WI38 (cell line): Measurements from ENCODE around the gene ADRA2C.

Experiments used
- H3K4me3 ChIP-seq: 2 replicates; pipeline ENCODE4 v1.5.1; 2011; ENCODE audit warnings: low read depth, mild to moderate bottlenecking, control low read depth, low read length
- TF ChIP-seq, protein P1 (sequence below): IDR thresholded peaks from 2 replicates; pipeline ENCODE4 v1.5.1; 2012; ENCODE audit warnings: low read depth, mild to moderate bottlenecking, control low read depth, low read length

The ADRA2C gene

DNA sequence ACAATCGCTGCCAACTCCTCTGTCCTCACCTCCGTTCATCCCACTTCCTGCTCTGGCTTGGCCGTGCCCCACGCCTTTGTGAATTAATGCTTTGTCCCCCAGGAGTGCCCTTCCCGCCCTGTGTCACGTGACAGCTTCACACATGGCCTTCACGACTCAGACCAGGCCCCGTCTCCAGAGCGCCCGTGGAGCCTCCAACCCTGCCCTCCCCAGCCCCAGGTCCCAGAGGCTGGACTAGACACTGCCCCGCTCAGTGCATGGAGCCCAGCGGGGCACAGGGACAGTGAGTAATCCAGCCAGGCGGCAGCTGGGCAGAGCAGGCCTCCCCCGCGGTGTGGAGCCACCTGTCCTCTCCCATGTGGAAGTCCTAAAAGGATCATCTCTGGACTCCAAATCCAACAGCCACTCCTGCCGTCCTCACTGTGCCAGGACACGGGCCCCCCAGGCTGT is 7.4 kb downstream of the ADRA2C start:
- TF ChIP-seq, protein P1, sequence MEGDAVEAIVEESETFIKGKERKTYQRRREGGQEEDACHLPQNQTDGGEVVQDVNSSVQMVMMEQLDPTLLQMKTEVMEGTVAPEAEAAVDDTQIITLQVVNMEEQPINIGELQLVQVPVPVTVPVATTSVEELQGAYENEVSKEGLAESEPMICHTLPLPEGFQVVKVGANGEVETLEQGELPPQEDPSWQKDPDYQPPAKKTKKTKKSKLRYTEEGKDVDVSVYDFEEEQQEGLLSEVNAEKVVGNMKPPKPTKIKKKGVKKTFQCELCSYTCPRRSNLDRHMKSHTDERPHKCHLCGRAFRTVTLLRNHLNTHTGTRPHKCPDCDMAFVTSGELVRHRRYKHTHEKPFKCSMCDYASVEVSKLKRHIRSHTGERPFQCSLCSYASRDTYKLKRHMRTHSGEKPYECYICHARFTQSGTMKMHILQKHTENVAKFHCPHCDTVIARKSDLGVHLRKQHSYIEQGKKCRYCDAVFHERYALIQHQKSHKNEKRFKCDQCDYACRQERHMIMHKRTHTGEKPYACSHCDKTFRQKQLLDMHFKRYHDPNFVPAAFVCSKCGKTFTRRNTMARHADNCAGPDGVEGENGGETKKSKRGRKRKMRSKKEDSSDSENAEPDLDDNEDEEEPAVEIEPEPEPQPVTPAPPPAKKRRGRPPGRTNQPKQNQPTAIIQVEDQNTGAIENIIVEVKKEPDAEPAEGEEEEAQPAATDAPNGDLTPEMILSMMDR, result no peak
- H3K4me3 ChIP-seq, result no peak overlapping the region

DNA sequence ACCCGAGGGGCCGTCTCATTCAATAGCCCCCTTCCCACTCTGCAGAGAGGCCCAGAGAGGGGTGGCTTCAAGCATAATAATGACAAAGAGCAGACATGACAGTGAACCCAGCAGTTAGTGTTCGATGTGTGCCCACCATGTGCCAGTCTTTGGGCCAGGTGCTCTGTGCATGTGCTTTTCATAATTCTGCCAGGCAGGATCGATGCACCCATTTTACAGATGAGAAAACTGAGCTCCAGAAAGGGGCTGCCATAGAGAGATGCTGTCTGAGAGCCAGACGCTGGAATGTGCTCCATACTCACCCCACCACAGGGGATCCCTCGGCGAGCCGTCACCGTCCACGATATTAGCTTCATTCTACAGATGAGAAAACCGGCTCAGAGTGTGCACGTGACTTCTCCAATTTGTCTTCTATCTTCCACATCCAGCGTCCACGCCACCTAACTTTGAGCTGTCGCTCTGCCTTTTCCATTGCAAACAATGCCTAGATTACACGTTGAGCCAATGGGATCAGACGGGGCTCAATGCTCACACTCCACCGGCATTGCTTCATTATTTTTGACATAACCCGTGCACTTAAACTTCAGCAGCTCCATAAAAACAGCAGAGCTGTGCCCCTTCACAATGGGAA is 8.2 kb downstream of the ADRA2C start:
- TF ChIP-seq, protein P1, result no peak
- H3K4me3 ChIP-seq, result no peak overlapping the region

GRCh38 chr4:3775005-3775404 is 8.8 kb downstream of the ADRA2C start:
- TF ChIP-seq, protein P1, result no peak

DNA sequence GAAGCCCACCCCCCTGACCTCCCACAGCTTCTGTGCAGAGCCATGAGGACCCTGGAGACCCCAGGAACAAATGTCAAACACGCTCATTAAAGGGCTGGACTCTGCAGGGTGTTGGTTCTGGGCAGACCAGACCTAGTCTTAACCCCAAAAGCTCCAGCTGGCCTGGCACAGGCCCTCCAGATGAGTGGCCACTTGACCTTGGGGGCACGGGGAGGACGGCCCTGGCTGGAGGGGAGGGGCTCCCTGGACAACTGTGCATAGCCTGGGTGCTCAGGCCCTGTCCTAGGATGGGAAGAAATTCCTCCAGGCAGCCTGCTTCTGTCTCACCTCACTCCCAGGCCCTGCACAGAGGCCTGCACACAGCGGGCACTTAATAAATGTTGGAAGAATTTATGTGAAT is 9.4 kb downstream of the ADRA2C start:
- H3K4me3 ChIP-seq, result no peak overlapping the region
- TF ChIP-seq, protein P1, result no peak

More at GRCh38 chr4:3775005-3775404, 8.8 kb downstream of the ADRA2C start:
- H3K4me3 ChIP-seq, result no peak overlapping the region

- TF ChIP-seq, protein P1, result no peak
These were observed 10.2 kb downstream of the ADRA2C start for GRCh38 chr4:3776166-3777032.

DNA sequence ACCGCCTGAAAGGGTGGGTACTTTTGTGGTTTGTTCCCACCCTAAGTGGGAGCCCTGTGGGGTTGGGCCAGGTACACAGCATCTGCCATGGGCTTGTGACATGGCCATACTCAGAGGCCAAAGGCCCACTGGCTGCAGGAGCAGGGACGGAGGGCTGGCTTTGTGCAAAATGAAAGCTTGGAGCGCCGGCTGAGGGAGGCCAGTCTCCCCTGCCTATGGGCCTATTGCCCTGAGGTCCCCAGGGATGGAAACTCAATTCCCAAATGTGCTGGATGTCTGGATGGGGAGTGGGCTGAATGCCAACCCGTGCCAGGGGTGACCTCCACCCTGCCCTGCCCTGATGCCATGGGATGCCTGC is 10.8 kb downstream of the ADRA2C start:
- no peak overlapping the region for H3K4me3 ChIP-seq
- TF ChIP-seq, protein P1, result no peak

More at GRCh38 chr4:3776166-3777032, 10.2 kb downstream of the ADRA2C start:
- H3K4me3 ChIP-seq, result no peak overlapping the region

GRCh38 chr4:3777669-3778068 is 11.5 kb downstream of the ADRA2C start:
- TF ChIP-seq, protein P1, result no peak
- no peak overlapping the region for H3K4me3 ChIP-seq
